Measurements from ENCODE around the gene JAML. TPM values are rescaled to one million over a fixed set of nuclear protein-coding genes. Genes with fewer than 3 reads are reported as not detected.

The JAML gene
- total and polyA plus RNA-seq, 9 of the 15 experiments (the other 6 are each of a cell fraction or from before 2014, with no cell fraction given) = 0.05 to 0.32 (median 0.22) TPM; not detected in 4

- 0% methylated on average over 4 of the region's 4 CpGs for WGBS (ENCODE audit: insufficient coverage, low coverage, missing lambda C conversion rate)
- ChIA-PET POLR2A (interaction anchor here (0.7 to 1.0 kb wide), 2 partner anchors 17 to 37 kb away, joined by 3 read pairs; no protein-coding TSS in a partner anchor), CTCF (ENCODE audit: low intra/inter-chr PET ratio) (no interaction called here)
- Histone ChIP-seq H4K20me1 (replicated peaks; ENCODE audit: control insufficient read depth, insufficient read depth, low read length) (no peaks in the 10 kb centered on the region), H3K79me2 (ENCODE audit: control insufficient read depth, insufficient read depth, low read length) (no peaks in the 10 kb centered on the region), H3K27ac (ENCODE audit: extremely low read depth, low read depth, low read length) (no peak overlapping the region), H3K27me3 (ENCODE audit: control insufficient read depth in 2 of 2, insufficient read depth in 2 of 2, low read length in 2 of 2) (peaks cover 26 to 39% of the 10 kb centered on the region in 2 experiments), H3K4me3 (no peak overlapping the region), H2AFZ (ENCODE audit: low read depth, low read length) (no peak overlapping the region), H3K4me1 (replicated peaks in 1 of 2; ENCODE audit: control insufficient read depth in 2 of 2, insufficient read depth in 2 of 2, low read length in 2 of 2) (no peaks in the 10 kb centered on the region), H3K4me2 (ENCODE audit: insufficient read depth, low read length) (no peak overlapping the region), H3K36me3 (ENCODE audit: control insufficient read depth, insufficient read depth, low read length) (no peaks in the 10 kb centered on the region), H3K9ac (ENCODE audit: insufficient read depth in 1 of 2, low read depth in 2 of 2, low read length in 2 of 2) (no peak overlapping the region), H3K9me1 (ENCODE audit: control insufficient read depth, insufficient read depth, low read length) (no peaks in the 10 kb centered on the region), H3K9me3 (replicated peaks; ENCODE audit: control insufficient read depth, insufficient read depth, low read depth, low read length) (no peaks in the 10 kb centered on the region)
- intact Hi-C loops (cut with micrococcal nuclease) (no loop called here), in situ Hi-C loops (cut with MboI) (no loop called here)
- FAIRE-seq = no peak
- BruUV-seq (replicated peaks) = no TSS peak
- no peak for DNase-seq (ENCODE audit: extremely low read depth in 1 of 4, low spot score in 3 of 4)
- TF ChIP-seq U2AF1 (optimal IDR thresholded peaks at IDR 0.05; ENCODE audit: low read depth, low read length) (no peak), ZFPM2 (CRISPR knock-in tag; IDR thresholded peaks at IDR 0.05) (no peak), HOXB6 (CRISPR knock-in tag; IDR thresholded peaks at IDR 0.05; ENCODE audit: borderline replicate concordance) (no peak), CHD2 (IDR thresholded peaks at IDR 0.05; ENCODE audit: low read depth, low read length) (no peak), ZSCAN29 (IDR thresholded peaks at IDR 0.05) (no peak), ZBTB9 (CRISPR knock-in tag; IDR thresholded peaks at IDR 0.05) (no peak), PHB2 (IDR thresholded peaks at IDR 0.05; ENCODE audit: low read depth) (no peak)
- ATAC-seq = no peak
Observed at GRCh38 chr11:118267486-118267885, 42.7 kb upstream of the JAML start.
